ENCODE data around the gene DCUN1D3.

DCUN1D3 gene

DNA sequence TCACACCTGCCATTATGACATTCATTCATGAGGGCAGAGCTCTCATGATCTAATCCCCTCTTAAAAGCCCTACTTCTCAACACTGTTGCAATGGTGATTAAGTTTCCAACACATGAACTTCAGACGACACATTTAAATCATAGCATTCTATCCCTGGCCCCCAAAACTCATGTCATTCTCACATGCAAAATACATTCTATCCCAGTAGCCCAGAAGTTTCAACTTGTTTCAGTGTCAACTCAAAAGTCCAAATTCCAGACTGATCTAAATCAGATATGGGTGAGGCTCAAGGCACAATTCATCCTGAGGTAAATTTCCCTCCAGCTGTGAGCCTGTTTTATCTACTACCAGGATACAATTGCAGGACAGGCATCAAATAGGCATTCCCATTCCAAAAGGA lies 25.6 kb upstream of the DCUN1D3 start:
- Histone ChIP-seq H3K27me3 (ENCODE audit: low read length) (no peaks in the 10 kb centered on the region), H3K36me3 (ENCODE audit: low read length) (no peaks in the 10 kb centered on the region), H3K4me3 (ENCODE audit: insufficient read depth, low read length, poor library complexity, severe bottlenecking) (no peak overlapping the region), H3F3A (ENCODE audit: insufficient read depth) (no peaks in the 10 kb centered on the region), H3K9ac (ENCODE audit: low read length) (no peak overlapping the region), H3K79me2 (ENCODE audit: insufficient read depth, low read length) (no peaks in the 10 kb centered on the region), H3K4me2 (ENCODE audit: low read depth, low read length, poor library complexity, severe bottlenecking) (no peak overlapping the region), H3K27ac (ENCODE audit: low read depth, low read length) (no peak overlapping the region), H3K9me2 (replicated peaks; ENCODE audit: insufficient read depth, low read length) (no peaks in the 10 kb centered on the region), H4K20me1 (ENCODE audit: low read depth, low read length) (no peaks in the 10 kb centered on the region), H2AFZ (ENCODE audit: low read depth, low read length, severe bottlenecking) (no peak overlapping the region), H3K9me3 (ENCODE audit: insufficient read depth, low read length) (no peaks in the 10 kb centered on the region)
- TF ChIP-seq CTCF (IDR thresholded peaks at IDR 0.05; ENCODE audit: insufficient read depth, low read length, poor library complexity, severe bottlenecking) (no peak), EZH2phosphoT487 (conservative IDR thresholded peaks at IDR 0.05; ENCODE audit: low read length) (no peak)

- no peaks in the 10 kb centered on the region for H4K20me1 ChIP-seq (ENCODE audit: low read depth, low read length)
- no peak overlapping the region for H3K4me2 ChIP-seq (ENCODE audit: low read depth, low read length, poor library complexity, severe bottlenecking)
- TF ChIP-seq CTCF (IDR thresholded peaks at IDR 0.05; ENCODE audit: insufficient read depth, low read length, poor library complexity, severe bottlenecking) (no peak), EZH2phosphoT487 (conservative IDR thresholded peaks at IDR 0.05; ENCODE audit: low read length) (no peak)
- H3K9ac ChIP-seq (ENCODE audit: low read length), result no peak overlapping the region
- H3K79me2 ChIP-seq (ENCODE audit: insufficient read depth, low read length), result no peaks in the 10 kb centered on the region
- no peak overlapping the region for H3K4me3 ChIP-seq (ENCODE audit: insufficient read depth, low read length, poor library complexity, severe bottlenecking)
- H3K27me3 ChIP-seq (ENCODE audit: low read length), result no peaks in the 10 kb centered on the region
- H3F3A ChIP-seq (ENCODE audit: insufficient read depth), result no peaks in the 10 kb centered on the region
- no peaks in the 10 kb centered on the region for H3K9me2 ChIP-seq (replicated peaks; ENCODE audit: insufficient read depth, low read length)
- H2AFZ ChIP-seq (ENCODE audit: low read depth, low read length, severe bottlenecking), result no peak overlapping the region
- H3K36me3 ChIP-seq (ENCODE audit: low read length), result no peaks in the 10 kb centered on the region
- no peak overlapping the region for H3K27ac ChIP-seq (ENCODE audit: low read depth, low read length)
- no peaks in the 10 kb centered on the region for H3K9me3 ChIP-seq (ENCODE audit: insufficient read depth, low read length)
Measured at GRCh38 chr16:20923876-20924275, 23.7 kb upstream of the DCUN1D3 start.

GRCh38 chr16:20920799-20921198 lies 20.6 kb upstream of the DCUN1D3 start:
- no peak overlapping the region for H3K4me2 ChIP-seq (ENCODE audit: low read depth, low read length, poor library complexity, severe bottlenecking)
- H3K36me3 ChIP-seq (ENCODE audit: low read length), result no peaks in the 10 kb centered on the region
- no peak overlapping the region for H3K27ac ChIP-seq (ENCODE audit: low read depth, low read length)
- H3K4me3 ChIP-seq (ENCODE audit: insufficient read depth, low read length, poor library complexity, severe bottlenecking), result no peak overlapping the region
- no peaks in the 10 kb centered on the region for H3K79me2 ChIP-seq (ENCODE audit: insufficient read depth, low read length)
- H3K9me3 ChIP-seq (ENCODE audit: insufficient read depth, low read length), result no peaks in the 10 kb centered on the region
- H4K20me1 ChIP-seq (ENCODE audit: low read depth, low read length), result no peaks in the 10 kb centered on the region
- H3K9me2 ChIP-seq (replicated peaks; ENCODE audit: insufficient read depth, low read length), result no peaks in the 10 kb centered on the region
- H2AFZ ChIP-seq (ENCODE audit: low read depth, low read length, severe bottlenecking), result no peak overlapping the region
- no peak overlapping the region for H3K9ac ChIP-seq (ENCODE audit: low read length)
- no peak for TF ChIP-seq CTCF (IDR thresholded peaks at IDR 0.05; ENCODE audit: insufficient read depth, low read length, poor library complexity, severe bottlenecking)
- TF ChIP-seq EZH2phosphoT487 (conservative IDR thresholded peaks at IDR 0.05; ENCODE audit: low read length), result no peak
- 0 out of 2 replicates have a peak, but pooled peaks cover 3% of the 10 kb centered on the region for H3F3A ChIP-seq (ENCODE audit: insufficient read depth)
- no peaks in the 10 kb centered on the region for H3K27me3 ChIP-seq (ENCODE audit: low read length)

Measured in SU-DHL-6 (cell line).